Chondrocyte (in vitro differentiated cells): Measurements from ENCODE around the gene SFT2D2. TPM values are rescaled to one million over a fixed set of nuclear protein-coding genes. Genes with fewer than 3 reads are reported as not detected.

Experiments
- DNase-seq: peaks from one replicate; pipeline ENCODE4 v3.0.0; 2021; ENCODE audit warnings: mixed read lengths, low spot score
- H3K27ac Mint-ChIP-seq: one replicate; pipeline ENCODE4 v1.8.0; 2021; ENCODE audit warnings: mild to moderate bottlenecking, moderate library complexity, mixed read lengths; ENCODE audit not compliant: unreplicated experiment
- H3K27me3 Mint-ChIP-seq: 2 replicates; pipeline ENCODE4 v1.8.0; 2021; ENCODE audit warnings: low read depth, mixed read lengths
- H3K36me3 Mint-ChIP-seq: 2 replicates; pipeline ENCODE4 v1.8.0; 2021; ENCODE audit warnings: low read depth, mixed read lengths
- H3K4me1 Mint-ChIP-seq: 2 replicates; pipeline ENCODE4 v1.8.0; 2021; ENCODE audit warnings: low read depth, mild to moderate bottlenecking, mixed read lengths
- H3K4me3 Mint-ChIP-seq: one replicate; pipeline ENCODE4 v1.8.0; 2021; ENCODE audit warnings: mild to moderate bottlenecking, moderate library complexity, mixed read lengths; ENCODE audit not compliant: unreplicated experiment
- H3K9me3 Mint-ChIP-seq: 2 replicates; pipeline ENCODE4 v1.8.0; 2021; ENCODE audit warnings: low read depth, mixed read lengths
- CTCF ChIP-seq: fragments of 200-600 bp; sonication (generic); IDR thresholded peaks from 2 replicates; pipeline ENCODE4 v1.5.0; 2021; ENCODE audit warnings: antibody characterized with exemption, mild to moderate bottlenecking, moderate library complexity
- total RNA-seq: library from RNA; stranded (reverse); gene quantifications from 3 replicates; pipeline ENCODE4 v1.2.1, GENCODE V29; 2021

Gene SFT2D2
- total RNA-seq, 1 donor from 2014 or later = 70.8 TPM

GRCh38 chr1:168288311-168289052, 62.7 kb downstream of the SFT2D2 start:
- Mint-ChIP-seq H3K36me3 (no peaks in the 10 kb centered on the region), H3K27ac (no peak overlapping the region), H3K27me3 (no peaks in the 10 kb centered on the region), H3K4me1 (peaks cover 22% of the 10 kb centered on the region), H3K4me3 (no peak overlapping the region), H3K9me3 (no peaks in the 10 kb centered on the region)
- TF ChIP-seq CTCF = no peak
- DNase-seq = no peak

GRCh38 chr1:168291222-168291837, 65.5 kb downstream of the SFT2D2 start:
- Mint-ChIP-seq H3K27me3 (no peaks in the 10 kb centered on the region), H3K27ac (no peak overlapping the region), H3K4me1 (peaks cover 15% of the 10 kb centered on the region), H3K9me3 (no peaks in the 10 kb centered on the region), H3K36me3 (no peaks in the 10 kb centered on the region), H3K4me3 (no peak overlapping the region)
- no peak for TF ChIP-seq CTCF
- no peak for DNase-seq

GRCh38 chr1:168293356-168293755, 67.6 kb downstream of the SFT2D2 start:
- Mint-ChIP-seq H3K4me3 (no peak overlapping the region), H3K4me1 (peaks cover 2% of the 10 kb centered on the region), H3K9me3 (no peaks in the 10 kb centered on the region), H3K27me3 (no peaks in the 10 kb centered on the region), H3K27ac (no peak overlapping the region), H3K36me3 (peaks cover 1% of the 10 kb centered on the region)
- no peak for TF ChIP-seq CTCF
- DNase-seq = no peak

DNA sequence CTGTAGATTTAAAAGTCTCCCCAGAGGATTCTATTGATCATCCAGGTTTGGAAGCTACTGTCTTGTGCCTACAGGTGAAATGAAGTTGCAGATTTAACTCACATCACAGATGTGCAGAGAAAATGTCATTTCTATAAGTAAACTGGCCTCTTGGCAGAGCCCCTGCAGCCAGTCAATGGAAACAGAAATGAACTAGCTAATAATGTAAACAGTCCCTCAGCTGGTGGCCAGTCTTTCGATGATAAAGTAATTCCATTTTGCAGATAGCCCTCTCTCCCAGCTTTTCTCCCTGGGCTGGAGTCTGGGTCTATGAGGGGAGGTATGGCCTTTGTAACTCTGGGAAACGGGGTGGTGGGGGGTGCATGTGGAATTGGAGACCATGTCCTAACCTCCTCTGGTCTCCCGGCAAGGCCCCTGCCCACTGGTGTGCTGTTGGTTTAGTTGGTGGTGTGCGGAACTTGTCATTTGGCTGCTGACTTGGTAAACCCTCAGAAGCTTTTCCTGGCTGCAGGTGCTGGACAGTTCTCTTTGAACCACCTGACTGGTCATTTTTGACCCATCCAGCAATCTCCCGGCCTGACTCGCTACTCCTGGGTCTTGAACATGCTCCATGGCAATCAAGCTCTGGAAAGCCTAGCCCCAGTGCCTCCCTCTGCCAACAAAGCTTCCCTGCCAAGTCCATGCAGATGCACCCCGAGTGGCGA, 69.8 kb downstream of the SFT2D2 start:
- Mint-ChIP-seq H3K4me3 (no peak overlapping the region), H3K4me1 (peaks cover 1% of the 10 kb centered on the region), H3K9me3 (no peaks in the 10 kb centered on the region), H3K27ac (no peak overlapping the region), H3K36me3 (peaks cover 1% of the 10 kb centered on the region), H3K27me3 (no peaks in the 10 kb centered on the region)
- TF ChIP-seq CTCF = no peak
- DNase-seq = no peak

GRCh38 chr1:168297019-168297730, 71.4 kb downstream of the SFT2D2 start:
- Mint-ChIP-seq H3K4me1 (peaks cover 17% of the 10 kb centered on the region), H3K9me3 (no peaks in the 10 kb centered on the region), H3K4me3 (no peak overlapping the region), H3K36me3 (peaks cover 1% of the 10 kb centered on the region), H3K27ac (no peak overlapping the region), H3K27me3 (no peaks in the 10 kb centered on the region)
- DNase-seq = no peak
- no peak for TF ChIP-seq CTCF
